Bone marrow (tissue), 2 donors: ENCODE results near the gene OR4C6.

ENCODE experiments used
- DNase-seq, 2 donors: peaks; one replicate each; lab custom pipeline; 2025; lab: John Stamatoyannopoulos, UW

The OR4C6 gene

GRCh38 chr11:55661901-55662300 is at the start of gene OR4C6:
OR4C6 (plus strand) TSS chr11:55662201; CDS start chr11:55665167, 2,966 bp downstream.
- DNase-seq: no peak

- DNase-seq: no peak
Observed at GRCh38 chr11:55624531-55624930, 37.5 kb upstream of the OR4C6 start.

- DNase-seq: no peak
Observed at GRCh38 chr11:55634813-55635212, 27.2 kb upstream of the OR4C6 start, which contains the start of gene OR4P4. OR4P4 (plus strand) TSS chr11:55635113.

- no peak for DNase-seq
Observed at GRCh38 chr11:55648027-55648426, 14.0 kb upstream of the OR4C6 start, which contains the start of gene OR4S2. OR4S2 (plus strand) TSS chr11:55648327; CDS start chr11:55650904, 2,577 bp downstream.

- no peak for DNase-seq
Observed at GRCh38 chr11:55652560-55652959, 9.4 kb upstream of the OR4C6 start.

GRCh38 chr11:55655096-55655495 is 6.9 kb upstream of the OR4C6 start:
- DNase-seq: no peak

GRCh38 chr11:55658031-55658573 is 3.9 kb upstream of the OR4C6 start:
- no peak for DNase-seq

GRCh38 chr11:55658608-55659007 is 3.4 kb upstream of the OR4C6 start:
- DNase-seq: no peak

- DNase-seq: no peak
Observed at GRCh38 chr11:55669376-55669775, 7.4 kb downstream of the OR4C6 start.

- no peak for DNase-seq
Observed at GRCh38 chr11:55673860-55674259, 11.9 kb downstream of the OR4C6 start.

- DNase-seq: no peak
Observed at GRCh38 chr11:55697817-55698216, 35.8 kb downstream of the OR4C6 start.

- DNase-seq: no peak
Observed at GRCh38 chr11:55701429-55701828, 39.4 kb downstream of the OR4C6 start.

- peak in 1 of 2 donors; percentile 1 for DNase-seq
Observed at GRCh38 chr11:55707029-55707428, 45.0 kb downstream of the OR4C6 start.

- DNase-seq: no peak
Observed at GRCh38 chr11:55714982-55715888, 53.2 kb downstream of the OR4C6 start.
